A673 (cell line): ENCODE results near the gene NLK.
"Not testable (repeated sequence)": the region's sequence is repeated elsewhere in the genome, so short reads cannot be mapped to it uniquely, and the experiment has no call there.

Source experiments
- CTCF ChIP-seq: fragments of 300-800, 200-600 bp; sonication (generic); conservative IDR thresholded peaks from 2 replicates; pipeline ENCODE4 v1.5.1; 2017; ENCODE audit warnings: low read depth, mild to moderate bottlenecking, antibody characterized with exemption, low read length, moderate library complexity, mixed read lengths
- EZH2 ChIP-seq: fragments of 200-600 bp; sonication (generic); IDR thresholded peaks from 2 replicates; pipeline ENCODE4 v1.6.1; 2017; ENCODE audit warnings: borderline replicate concordance, low read depth, mild to moderate bottlenecking, mixed read lengths, antibody characterized with exemption, low read length; ENCODE audit not compliant: poor library complexity, severe bottlenecking

GRCh38 chr17:28007925-28008324 lies 34.6 kb upstream of the NLK start:
- TF ChIP-seq CTCF, EZH2: not testable (repeated sequence)
